ENCODE data around the gene GSE1. TPM values are rescaled to one million over a fixed set of nuclear protein-coding genes. Genes with fewer than 3 reads are reported as not detected.
A peak's percentile ranks its signal among the peaks of the same experiment; 100 is the strongest.

GSE1 gene
- total and polyA plus RNA-seq, 2 of the 13 experiments (the other 11 are each of a cell fraction or from before 2014, with no cell fraction given): 16.1 to 31.2 TPM

- TF ChIP-seq MYPOP (CRISPR knock-in tag; IDR thresholded peaks at IDR 0.05) (0 out of 2 replicates have a peak, but pooled peaks have one; percentile 42), SKI (IDR thresholded peaks at IDR 0.05; ENCODE audit: partially characterized antibody) (no peak), SMC3 (IDR thresholded peaks at IDR 0.05; ENCODE audit: low read length) (no peak), ZNF784 (CRISPR knock-in tag; IDR thresholded peaks at IDR 0.05; ENCODE audit: borderline replicate concordance) (peak; percentile 58; the same call in 1 of the 2 replicates), ZNF7 (CRISPR knock-in tag; IDR thresholded peaks at IDR 0.05) (no peak), ZZZ3 (CRISPR knock-in tag; IDR thresholded peaks at IDR 0.05; ENCODE audit: borderline replicate concordance) (no peak), ZBTB37 (CRISPR knock-in tag; IDR thresholded peaks at IDR 0.05) (no peak), ZNF44 (CRISPR knock-in tag; IDR thresholded peaks at IDR 0.05) (peak; percentile 83; the same call in 1 of the 2 replicates), ETV6 (CRISPR knock-in tag; conservative IDR thresholded peaks at IDR 0.05) (peak; percentile 62; the same call in 1 of the 2 replicates), ZNF672 (CRISPR knock-in tag; IDR thresholded peaks at IDR 0.05) (no peak), IKZF5 (CRISPR knock-in tag; IDR thresholded peaks at IDR 0.05) (no peak), PTBP1 (IDR thresholded peaks at IDR 0.05; ENCODE audit: low read depth, low read length, poor library complexity, severe bottlenecking) (no peak), ZMYM2 (CRISPR knock-in tag; IDR thresholded peaks at IDR 0.05) (no peak), ZFP91 (CRISPR knock-in tag; IDR thresholded peaks at IDR 0.05; ENCODE audit: borderline replicate concordance) (peak; percentile 77; the same call in 1 of the 2 replicates), POGK (CRISPR knock-in tag; conservative IDR thresholded peaks at IDR 0.05) (peak; percentile 86), IRF1 (CRISPR knock-in tag; IDR thresholded peaks at IDR 0.05; ENCODE audit: low read depth) (no peak), ZNF317 (CRISPR knock-in tag; IDR thresholded peaks at IDR 0.05) (no peak), ZNF432 (CRISPR knock-in tag; IDR thresholded peaks at IDR 0.05; ENCODE audit: borderline replicate concordance) (no peak), POLR2AphosphoS5 (IDR thresholded peaks at IDR 0.05; ENCODE audit: low read depth, low read length) (peak; percentile 52; the same call in 1 of the 2 replicates), HES4 (CRISPR knock-in tag; IDR thresholded peaks at IDR 0.05; ENCODE audit: borderline replicate concordance) (peak; percentile 46; the same call in 1 of the 2 replicates)
Observed at GRCh38 chr16:85688586-85689284, 75.6 kb downstream of the GSE1 start, which contains the start of gene GINS2 (continued).
